Adrenal gland (tissue), 12 donors: Measurements from ENCODE around the gene AIMP2. TPM values are rescaled to one million over a fixed set of nuclear protein-coding genes. Genes with fewer than 3 reads are reported as not detected.
A peak's percentile ranks its signal among the peaks of the same experiment; 100 is the strongest.

Experiments used
- DNase-seq, 7 donors: peaks; one replicate each; pipeline ENCODE4 v3.0.0-alpha.2; 2019 to 2020
- H3K27ac ChIP-seq, 5 donors: fragments of 200-600 bp; sonication (generic) in 4 of 5; 1 replicate in 3 of 5; 2 replicates in 2 of 5; pipeline versions ENCODE4 v1.5.1 to v1.8.0; 2016 to 2020; ENCODE audit warnings: mild to moderate bottlenecking in 1 of 5
- H3K27me3 ChIP-seq: fragments of 200-600 bp; 2 replicates; pipeline ENCODE4 v1.8.0; 2021
- H3K36me3 ChIP-seq, 2 donors: fragments of 200-600 bp; replicated peaks in 1 of 2; 1 replicate in 1 of 2; 2 replicates in 1 of 2; pipeline versions ENCODE4 v1.5.1 to v1.8.0; 2018 to 2022
- H3K4me1 ChIP-seq, 2 donors: fragments of 200-600 bp; replicated peaks in 1 of 2; 1 replicate in 1 of 2; 2 replicates in 1 of 2; pipeline versions ENCODE4 v1.5.1 to v1.8.0; 2018 to 2021
- H3K4me3 ChIP-seq, 4 donors: fragments of 200-600 bp; sonication (generic) in 3 of 4; one replicate each; pipeline ENCODE4 v1.5.1; 2016 to 2018
- H3K9me3 ChIP-seq, 3 donors: fragments of 200-600 bp; sonication (generic) in 1 of 3; replicated peaks in 1 of 3; 1 replicate in 2 of 3; 2 replicates in 1 of 3; pipeline versions ENCODE4 v1.5.1 to v1.8.0; 2016 to 2021
- POLR2A ChIP-seq, 2 donors: fragments of 450-650 bp; IDR thresholded peaks; one replicate each; pipeline ENCODE4 v1.6.1; 2017; ENCODE audit warnings: antibody characterized with exemption in 2 of 2, mild to moderate bottlenecking in 2 of 2, moderate library complexity in 1 of 2
- WGBS, 4 donors: extraction: QIAGEN DNeasy Blood & Tissue Kit in 2 of 4; methylation state at CpG; one replicate each; pipeline versions ENCODE4 v1.1.5 to v1.1.7; 2013 to 2017; 5-methylcytosine and 5-hydroxymethylcytosine counted together
- intact Hi-C, 2 donors: fragments of 100-400 bp; cut with DNase I; formaldehyde crosslinking; loops; one replicate each; pipeline versions ENCODE4 v1.14.1 to v1.15.0; 2022 to 2023
- polyA plus RNA-seq, 3 donors: library from polyadenylated mRNA; stranded (reverse); fragments of 200-250 nt in 2 of 3; fragments of 350-450 nt in 1 of 3; fragmentation: Illumina TruSeq in 1 of 3; extraction: RNeasy Lipid Tissue Mini Kit (QIAGEN cat#74804) in 1 of 3; gene quantifications; one replicate each; pipeline ENCODE4 v1.2.3, GENCODE V29; 2013 to 2014
- total RNA-seq, 9 donors: library from RNA; depleted of rRNA in 4 of 9; stranded (reverse); fragments of >200 nt in 4 of 9; fragments of 120-200 nt in 1 of 9; fragmentation: NEBNext Ultra II Directional in 1 of 9; extraction: Animal tissue kit (Norgen Biotek cat#: 25700) in 1 of 9; gene quantifications; one replicate each; pipeline versions ENCODE4 v1.1.0 to v1.2.4, GENCODE V29; 2013 to 2023
- TF ChIP-seq, protein P1 (sequence below), 6 experiments: fragments of 450-650 bp in 4 of 6; fragments of 200-600 bp in 2 of 6; sonication (generic) in 1 of 6; IDR thresholded peaks; 1 replicate in 5 of 6; 2 replicates in 1 of 6; pipeline versions ENCODE4 v1.5.1 to v1.8.0; 2016 to 2021; ENCODE audit warnings: antibody characterized with exemption in 6 of 6, mild to moderate bottlenecking in 2 of 6, moderate library complexity in 1 of 6
- donor health status: healthy with polysubstance abuse.
- donor health status: Bipolar disorder and iron deficiency.
- donor health status: DM: yes; HTN: yes; CAD: no.
- donor health status: DM: no; HTN: no; CAD: no.
- donor health status: DM: no; HTN: no; CAD: no.
- donor health status: DM: yes; HTN: yes; CAD: no.

AIMP2 gene
- total and polyA plus RNA-seq, 12 donors, result 10.5 to 77.5 (median 43.9) TPM

DNA sequence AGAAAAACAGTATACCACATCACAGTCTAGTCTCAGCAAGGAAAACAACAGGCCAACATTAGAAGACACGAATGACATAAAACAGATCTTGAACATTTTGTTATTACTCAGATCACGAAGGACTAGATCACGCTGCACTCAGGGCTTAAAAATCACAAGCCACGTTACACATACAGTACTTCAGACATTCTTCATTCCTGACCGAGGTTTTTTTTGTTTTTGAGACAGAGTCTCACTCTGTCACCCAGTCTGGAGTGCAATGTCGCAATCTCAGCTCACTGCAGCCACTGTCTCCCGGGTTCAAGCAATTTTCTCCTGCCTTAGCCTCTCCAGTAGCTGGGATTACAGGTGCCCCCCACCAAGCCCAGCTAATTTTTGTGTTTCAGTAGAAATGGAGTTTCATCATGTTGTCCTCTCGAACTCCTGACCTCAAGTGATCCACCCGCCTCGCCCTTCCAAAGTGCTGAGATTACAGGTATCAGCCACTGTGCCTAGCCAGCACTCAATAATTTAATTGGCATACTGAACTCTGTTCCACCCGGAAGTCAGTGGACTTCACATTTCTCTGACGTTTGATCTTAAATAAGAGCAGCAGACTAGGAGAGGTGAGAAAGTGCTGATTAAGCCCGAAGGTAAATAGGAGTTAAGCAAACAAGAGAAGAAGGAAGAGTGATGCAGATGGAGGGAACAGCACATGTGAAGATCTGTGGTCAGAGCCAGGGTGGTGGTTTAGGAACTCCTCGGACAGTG lies 3.5 kb downstream of the AIMP2 start:
- peak in 1 of 7 donors; percentile 13 for DNase-seq
- peak overlapping the region in 1 of 5 donors; percentile 38 for H3K27ac ChIP-seq
- H3K36me3 ChIP-seq, result peaks cover 0 to 16% of the 10 kb centered on the region in 2 donors
- TF ChIP-seq POLR2A (IDR thresholded peaks at IDR 0.05), result no peak
- TF ChIP-seq, protein P1, sequence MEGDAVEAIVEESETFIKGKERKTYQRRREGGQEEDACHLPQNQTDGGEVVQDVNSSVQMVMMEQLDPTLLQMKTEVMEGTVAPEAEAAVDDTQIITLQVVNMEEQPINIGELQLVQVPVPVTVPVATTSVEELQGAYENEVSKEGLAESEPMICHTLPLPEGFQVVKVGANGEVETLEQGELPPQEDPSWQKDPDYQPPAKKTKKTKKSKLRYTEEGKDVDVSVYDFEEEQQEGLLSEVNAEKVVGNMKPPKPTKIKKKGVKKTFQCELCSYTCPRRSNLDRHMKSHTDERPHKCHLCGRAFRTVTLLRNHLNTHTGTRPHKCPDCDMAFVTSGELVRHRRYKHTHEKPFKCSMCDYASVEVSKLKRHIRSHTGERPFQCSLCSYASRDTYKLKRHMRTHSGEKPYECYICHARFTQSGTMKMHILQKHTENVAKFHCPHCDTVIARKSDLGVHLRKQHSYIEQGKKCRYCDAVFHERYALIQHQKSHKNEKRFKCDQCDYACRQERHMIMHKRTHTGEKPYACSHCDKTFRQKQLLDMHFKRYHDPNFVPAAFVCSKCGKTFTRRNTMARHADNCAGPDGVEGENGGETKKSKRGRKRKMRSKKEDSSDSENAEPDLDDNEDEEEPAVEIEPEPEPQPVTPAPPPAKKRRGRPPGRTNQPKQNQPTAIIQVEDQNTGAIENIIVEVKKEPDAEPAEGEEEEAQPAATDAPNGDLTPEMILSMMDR (IDR thresholded peaks at IDR 0.05), result no peak
- intact Hi-C loops, result no loop called here
- WGBS, 4 donors, result 72 to 79% (median 76%) methylated on average over 14 of the region's 14 CpGs
- no peaks in the 10 kb centered on the region for H3K27me3 ChIP-seq
- H3K9me3 ChIP-seq, result no peaks in the 10 kb centered on the region
- no peak overlapping the region for H3K4me3 ChIP-seq
- peaks cover 15 to 29% of the 10 kb centered on the region in 2 donors for H3K4me1 ChIP-seq

DNA sequence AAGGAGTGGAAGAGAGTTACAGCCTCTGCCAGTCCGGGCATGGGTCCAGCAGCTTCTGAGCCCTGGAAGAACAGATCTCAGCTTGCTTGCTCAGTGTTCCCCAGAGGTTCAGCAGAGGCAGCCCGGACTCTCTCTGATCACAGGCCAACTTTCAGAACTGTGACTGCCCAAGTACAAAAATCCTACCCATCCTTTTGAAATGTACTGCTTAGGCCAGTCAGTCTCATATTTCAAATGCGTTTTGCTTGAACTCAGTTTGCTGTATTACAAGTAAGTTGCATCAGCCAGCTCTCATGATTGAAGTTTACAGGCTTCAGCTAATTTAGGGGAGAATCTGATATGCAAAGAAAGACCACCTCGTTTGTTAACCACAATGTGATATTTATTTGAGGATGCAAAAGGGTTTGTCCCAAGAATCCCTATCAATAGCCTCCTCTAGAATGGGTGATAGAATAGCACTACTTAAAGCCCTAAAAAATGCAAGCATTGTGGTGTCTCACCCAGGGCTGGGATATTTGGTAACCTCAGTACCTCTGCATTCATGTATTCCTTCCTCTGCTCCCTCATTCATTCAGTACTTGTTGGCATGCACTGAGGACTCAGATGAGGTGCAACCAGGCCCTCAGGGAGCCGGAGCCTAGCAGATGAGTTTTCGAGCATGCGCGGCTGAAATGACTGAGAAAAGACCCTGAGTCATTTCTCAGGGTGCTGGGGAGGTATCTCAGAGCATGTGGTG lies 7.0 kb downstream of the AIMP2 start:
- DNase-seq, result peak; percentile 66 to 87 (median 84)
- Histone ChIP-seq H3K9me3 (no peaks in the 10 kb centered on the region), H3K27me3 (no peaks in the 10 kb centered on the region), H3K4me1 (peaks cover 9 to 17% of the 10 kb centered on the region in 2 donors), H3K36me3 (peaks cover 0 to 46% of the 10 kb centered on the region in 2 donors), H3K27ac (peak overlapping the region in 3 of 5 donors; percentile 28 to 74 (median 53)), H3K4me3 (no peak overlapping the region)
- TF ChIP-seq, protein P1 (IDR thresholded peaks at IDR 0.05), result no peak
- peak in 1 of 2 donors; percentile 22 for TF ChIP-seq POLR2A (IDR thresholded peaks at IDR 0.05)
- WGBS, 4 donors, result 56 to 72% (median 70%) methylated on average over 7 to 8 of the region's 8 CpGs
- intact Hi-C loops, result no loop called here

- Histone ChIP-seq H3K9me3 (no peaks in the 10 kb centered on the region), H3K36me3 (peaks cover 0 to 50% of the 10 kb centered on the region in 2 donors), H3K4me1 (peaks cover 9 to 16% of the 10 kb centered on the region in 2 donors), H3K27me3 (no peaks in the 10 kb centered on the region), H3K27ac (peak overlapping the region in 2 of 5 donors; percentile 7 to 74), H3K4me3 (no peak overlapping the region)
- no peak for DNase-seq
- 94 to 97% (median 95%) methylated on average over 8 of the region's 8 CpGs for WGBS, 4 donors
- no peak for TF ChIP-seq POLR2A (IDR thresholded peaks at IDR 0.05)
- TF ChIP-seq, protein P1 (IDR thresholded peaks at IDR 0.05), result no peak
- intact Hi-C loops, result no loop called here
Measured at GRCh38 chr7:6016653-6016966, 7.5 kb downstream of the AIMP2 start.
